Endothelial cell of umbilical vein (primary cell): Measurements from ENCODE around the gene AFTPH. TPM values are rescaled to one million over a fixed set of nuclear protein-coding genes. Genes with fewer than 3 reads are reported as not detected.

Source experiments
- BruUV-seq: library from RNA; stranded (reverse); fragments of 400-500 nt; replicated peaks from 2 replicates; lab custom pipeline; 2021; lab: Mats Ljungman, UMichigan
- CTCF ChIA-PET: fragments of 300-600, 350-600 bp; sonication (Branson Sonifier 250); formaldehyde crosslinking; loops from one replicate; lab custom pipeline; 2021; ENCODE audit warnings: antibody characterized with exemption, inconsistent platforms; lab: Charles Lee
- POLR2A ChIA-PET: fragments of 300-600, 350-600 bp; sonication (Branson Sonifier 250); formaldehyde crosslinking; loops from one replicate; lab custom pipeline; 2021; ENCODE audit warnings: antibody characterized with exemption, inconsistent platforms; lab: Charles Lee
- DNase-seq: peaks from one replicate; pipeline ENCODE4 v3.0.0-alpha.2; 2011; ENCODE audit warnings: low read depth, low spot score
- FAIRE-seq: peaks from 2 replicates; lab custom pipeline; 2011; peaks lifted over from hg19 to GRCh38; lab: Jason Lieb, UNC
- H2AFZ ChIP-seq: 2 replicates; pipeline ENCODE4 v1.6.0; 2012; ENCODE audit warnings: low read depth, low read length, control low read depth, inconsistent platforms
- H3K27ac ChIP-seq: 2 replicates; pipeline ENCODE4 v1.5.1; 2011; ENCODE audit warnings: low read depth, mild to moderate bottlenecking, control low read depth, low read length, moderate library complexity; ENCODE audit not compliant: insufficient read depth
- H3K27me3 ChIP-seq, 2 experiments: 2 replicates each; pipeline versions ENCODE4 v1.6.0 to v1.6.1; 2011; ENCODE audit warnings: low read length in 2 of 2, mixed read lengths in 1 of 2; ENCODE audit not compliant: control insufficient read depth in 2 of 2, insufficient read depth in 2 of 2
- H3K36me3 ChIP-seq, 2 experiments: 2 replicates in 1 of 2; 3 replicates in 1 of 2; pipeline ENCODE4 v1.5.1; 2011; ENCODE audit warnings: low read length in 2 of 2, mild to moderate bottlenecking in 1 of 2, moderate library complexity in 1 of 2; ENCODE audit not compliant: control insufficient read depth in 2 of 2, insufficient read depth in 2 of 2; ENCODE audit errors: extremely low read depth in 1 of 2
- H3K4me1 ChIP-seq: 3 replicates; pipeline ENCODE4 v1.5.1; 2011; ENCODE audit warnings: mild to moderate bottlenecking, low read length; ENCODE audit not compliant: control insufficient read depth, insufficient read depth; ENCODE audit errors: extremely low read depth
- H3K4me2 ChIP-seq: 2 replicates; pipeline ENCODE4 v1.6.1; 2011; ENCODE audit warnings: low read length, control low read depth, mixed read lengths; ENCODE audit not compliant: insufficient read depth
- H3K4me3 ChIP-seq, 3 experiments: fragments of 200-600 bp in 1 of 3; sonication (generic), shearing (Covaris generic) in 1 of 3; replicated peaks in 1 of 3; 2 replicates each; pipeline ENCODE4 v1.5.1; 2011 to 2016; ENCODE audit warnings: control low read depth in 3 of 3, low read length in 3 of 3, mild to moderate bottlenecking in 2 of 3, inconsistent platforms in 1 of 3, low read depth in 1 of 3, moderate library complexity in 1 of 3; ENCODE audit not compliant: insufficient read depth in 1 of 3
- H3K79me2 ChIP-seq: 2 replicates; pipeline ENCODE4 v1.6.0; 2012; ENCODE audit warnings: low read length, inconsistent platforms; ENCODE audit not compliant: control insufficient read depth, insufficient read depth
- H3K9ac ChIP-seq: replicated peaks from 2 replicates; pipeline ENCODE3; 2011; ENCODE audit warnings: low read length, control low read depth; ENCODE audit not compliant: insufficient read depth; ENCODE audit errors: extremely low read depth
- H3K9me1 ChIP-seq: replicated peaks from 3 replicates; pipeline ENCODE4 v1.6.0; 2011; ENCODE audit warnings: mild to moderate bottlenecking, low read length; ENCODE audit not compliant: control insufficient read depth, insufficient read depth; ENCODE audit errors: extremely low read depth
- H3K9me3 ChIP-seq: replicated peaks from 2 replicates; pipeline ENCODE4 v1.5.1; 2012; ENCODE audit warnings: low read length, inconsistent platforms; ENCODE audit not compliant: control insufficient read depth, insufficient read depth
- H4K20me1 ChIP-seq: replicated peaks from 2 replicates; pipeline ENCODE3; 2011; ENCODE audit warnings: mild to moderate bottlenecking, low read length; ENCODE audit not compliant: control insufficient read depth, insufficient read depth; ENCODE audit errors: extremely low read depth
- EZH2 ChIP-seq: IDR thresholded peaks from 2 replicates; pipeline ENCODE4 v1.6.1; 2012; ENCODE audit warnings: borderline replicate concordance, low read depth, mild to moderate bottlenecking, moderate library complexity, low read length, inconsistent platforms; ENCODE audit not compliant: severe bottlenecking
- FOS ChIP-seq: IDR thresholded peaks from 2 replicates; pipeline ENCODE4 v1.6.1; 2011; ENCODE audit warnings: mild to moderate bottlenecking, low read length, moderate library complexity, borderline replicate concordance; ENCODE audit not compliant: insufficient read depth
- GATA2 ChIP-seq: IDR thresholded peaks from 2 replicates; pipeline ENCODE4 v1.7.0; 2011; ENCODE audit warnings: low read depth, mild to moderate bottlenecking, moderate library complexity, mixed read lengths, low read length; ENCODE audit not compliant: insufficient read length, insufficient read depth
- JUN ChIP-seq: IDR thresholded peaks from 2 replicates; pipeline ENCODE4 v1.6.1; 2011; ENCODE audit warnings: borderline replicate concordance, low read depth; ENCODE audit not compliant: insufficient read length, insufficient read depth
- MYC ChIP-seq: IDR thresholded peaks from one replicate; pipeline ENCODE4 v1.6.1; 2011; ENCODE audit warnings: mild to moderate bottlenecking, low read depth, low read length
- POLR2A ChIP-seq: IDR thresholded peaks from 2 replicates; pipeline ENCODE4 v1.6.1; 2012; ENCODE audit warnings: low read depth, mild to moderate bottlenecking, control low read depth, low read length
- POLR2AphosphoS5 ChIP-seq: IDR thresholded peaks from 2 replicates; pipeline ENCODE4 v1.6.1; 2012; ENCODE audit warnings: low read depth, mild to moderate bottlenecking, control low read depth, low read length, moderate library complexity; ENCODE audit not compliant: insufficient read depth
- dilution Hi-C: fragments of 300-500 bp; cut with MboI; formaldehyde crosslinking; loops from one replicate; pipeline ENCODE4 v1.15.0; 2019; ENCODE audit warnings: low sequenced_read_pairs; ENCODE audit not compliant: extremely low pct_ligation_motif_present
- intact Hi-C: fragments of 100-400 bp; cut with micrococcal nuclease; formaldehyde crosslinking; loops from one replicate; pipeline ENCODE4 v1.10.0; 2022
- polyA plus RNA-seq, 4 experiments: library from polyadenylated mRNA; depleted of rRNA in 3 of 4; stranded (reverse) in 3 of 4; unstranded in 1 of 4; fragments of >200 nt; gene quantifications; 2 replicates each; pipeline versions ENCODE4 v1.2.1 to v1.2.3, GENCODE V29; 2011 to 2012; ENCODE audit warnings: missing spikeins in 1 of 4
- total RNA-seq: library from RNA; stranded (reverse); gene quantifications from 2 replicates; pipeline ENCODE4 v1.2.3, GENCODE V29; 2021
- TF ChIP-seq, protein P1 (sequence below), 2 donors: IDR thresholded peaks; 1 replicate in 1 of 2; 2 replicates in 1 of 2; pipeline ENCODE4 v1.5.1; 2011; ENCODE audit warnings: low read length in 2 of 2, mild to moderate bottlenecking in 2 of 2, moderate library complexity in 2 of 2, control low read depth in 1 of 2, inconsistent platforms in 1 of 2, low read depth in 1 of 2; ENCODE audit not compliant: insufficient read depth in 1 of 2; ENCODE audit errors: extremely low read depth in 1 of 2
- TF ChIP-seq, protein P2 (sequence below): IDR thresholded peaks from 2 replicates; pipeline ENCODE4 v1.6.1; 2011; ENCODE audit not compliant: insufficient read depth, insufficient read length

AFTPH gene
- total and polyA plus RNA-seq, 2 donors (not counting 3 experiments of a cell fraction or from before 2014, with no cell fraction given), result 6.9 to 15.3 TPM

DNA sequence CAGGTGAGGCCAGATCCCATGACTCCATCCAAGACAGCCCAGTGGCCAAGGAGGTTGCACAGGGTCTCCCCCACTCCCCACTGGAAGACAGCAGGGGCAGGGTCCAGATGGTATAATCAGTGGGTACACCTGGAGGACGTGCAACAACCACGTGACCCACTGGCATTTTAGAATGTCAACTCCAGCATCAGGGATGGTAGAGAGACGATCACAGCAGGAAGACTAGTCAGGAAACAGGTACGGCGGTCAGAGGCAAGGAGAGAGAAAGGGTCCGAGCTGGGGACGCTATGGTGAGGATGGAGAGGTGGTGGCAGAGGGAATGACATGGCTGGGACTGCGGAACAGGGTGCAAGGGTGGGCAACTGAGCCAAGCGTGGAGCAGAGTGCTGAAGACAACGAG lies 106.6 kb downstream of the AFTPH start:
- TF ChIP-seq JUN (no peak), EZH2 (no peak), FOS (no peak), MYC (no peak), POLR2AphosphoS5 (no peak), GATA2 (no peak), POLR2A (no peak)
- TF ChIP-seq, protein P1, sequence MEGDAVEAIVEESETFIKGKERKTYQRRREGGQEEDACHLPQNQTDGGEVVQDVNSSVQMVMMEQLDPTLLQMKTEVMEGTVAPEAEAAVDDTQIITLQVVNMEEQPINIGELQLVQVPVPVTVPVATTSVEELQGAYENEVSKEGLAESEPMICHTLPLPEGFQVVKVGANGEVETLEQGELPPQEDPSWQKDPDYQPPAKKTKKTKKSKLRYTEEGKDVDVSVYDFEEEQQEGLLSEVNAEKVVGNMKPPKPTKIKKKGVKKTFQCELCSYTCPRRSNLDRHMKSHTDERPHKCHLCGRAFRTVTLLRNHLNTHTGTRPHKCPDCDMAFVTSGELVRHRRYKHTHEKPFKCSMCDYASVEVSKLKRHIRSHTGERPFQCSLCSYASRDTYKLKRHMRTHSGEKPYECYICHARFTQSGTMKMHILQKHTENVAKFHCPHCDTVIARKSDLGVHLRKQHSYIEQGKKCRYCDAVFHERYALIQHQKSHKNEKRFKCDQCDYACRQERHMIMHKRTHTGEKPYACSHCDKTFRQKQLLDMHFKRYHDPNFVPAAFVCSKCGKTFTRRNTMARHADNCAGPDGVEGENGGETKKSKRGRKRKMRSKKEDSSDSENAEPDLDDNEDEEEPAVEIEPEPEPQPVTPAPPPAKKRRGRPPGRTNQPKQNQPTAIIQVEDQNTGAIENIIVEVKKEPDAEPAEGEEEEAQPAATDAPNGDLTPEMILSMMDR (IDR thresholded peaks at IDR 0.05; ENCODE audit: extremely low read depth in 1 of 2, insufficient read depth in 1 of 2, low read depth in 1 of 2, low read length in 2 of 2), result no peak
- TF ChIP-seq, protein P2, sequence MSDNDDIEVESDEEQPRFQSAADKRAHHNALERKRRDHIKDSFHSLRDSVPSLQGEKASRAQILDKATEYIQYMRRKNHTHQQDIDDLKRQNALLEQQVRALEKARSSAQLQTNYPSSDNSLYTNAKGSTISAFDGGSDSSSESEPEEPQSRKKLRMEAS, result no peak
- Histone ChIP-seq H3K4me1 (no peaks in the 10 kb centered on the region), H2AFZ (no peak overlapping the region), H3K9ac (no peak overlapping the region), H3K27ac (no peak overlapping the region), H3K79me2 (peaks cover 3% of the 10 kb centered on the region), H3K4me2 (no peak overlapping the region), H3K4me3 (no peak overlapping the region), H3K27me3 (no peaks in the 10 kb centered on the region), H3K9me1 (no peaks in the 10 kb centered on the region), H3K9me3 (no peaks in the 10 kb centered on the region), H4K20me1 (no peaks in the 10 kb centered on the region), H3K36me3 (peaks cover 5 to 7% of the 10 kb centered on the region in 2 experiments)
- ChIA-PET CTCF (interaction anchor here (0.8 to 5.4 kb wide), 6 partner anchors 12 to 300 kb away, joined by 3 to 25 read pairs (median 6); no protein-coding TSS in a partner anchor), POLR2A (interaction anchor here (0.5 kb wide), 1 partner anchor 156 kb away, joined by 3 read pairs; no protein-coding TSS in a partner anchor)
- no peak for FAIRE-seq
- DNase-seq, result no peak
- dilution Hi-C loops, result no loop called here
- intact Hi-C loops, result no loop called here
- no TSS peak for BruUV-seq
